ENCODE data around the gene NPAS3.

The NPAS3 gene

DNA sequence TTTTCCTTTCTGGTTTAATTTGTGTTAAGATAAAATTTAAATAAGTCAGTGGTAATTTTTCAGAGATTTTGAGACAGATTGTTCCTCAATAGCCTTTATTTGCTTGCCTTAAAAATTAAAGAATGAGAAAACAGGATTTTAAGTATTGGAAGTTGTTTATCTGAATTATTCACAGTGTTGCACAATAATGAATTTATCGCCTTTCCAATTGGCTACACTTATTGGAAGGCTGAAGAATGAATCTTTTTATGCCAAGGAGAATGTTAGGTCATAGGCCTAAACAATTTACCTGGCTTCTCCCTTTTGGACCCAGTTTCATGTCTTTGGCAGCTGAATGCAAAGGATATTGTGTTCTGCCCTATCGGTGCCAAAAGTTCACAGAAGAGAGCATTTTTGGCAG, 250.2 kb downstream of the NPAS3 start:
- no peak for DNase-seq

- DNase-seq, result no peak
Observed at GRCh38 chr14:33191855-33192254, 253.2 kb downstream of the NPAS3 start.

DNA sequence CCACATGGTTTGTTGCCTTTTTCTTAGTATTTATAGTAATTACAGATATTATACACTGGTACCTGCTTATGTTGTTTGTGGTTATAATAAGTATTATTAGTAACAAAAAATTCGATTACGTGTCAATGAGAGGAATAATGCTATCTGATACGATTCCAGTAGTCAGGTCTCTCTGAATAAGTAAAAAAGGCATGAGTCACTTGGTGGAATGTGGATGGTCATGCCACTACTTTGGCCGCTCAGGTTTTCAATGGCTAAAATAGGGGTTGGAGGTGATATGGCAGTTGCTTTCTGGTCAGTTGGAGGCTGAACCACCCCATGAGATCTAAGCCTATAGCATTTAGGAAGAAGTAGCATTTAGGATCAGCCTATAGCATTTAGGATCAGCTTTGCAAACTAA, 255.9 kb downstream of the NPAS3 start:
- no peak for DNase-seq

- no peak for DNase-seq
Observed at GRCh38 chr14:33198684-33199083, 260.0 kb downstream of the NPAS3 start.

DNA sequence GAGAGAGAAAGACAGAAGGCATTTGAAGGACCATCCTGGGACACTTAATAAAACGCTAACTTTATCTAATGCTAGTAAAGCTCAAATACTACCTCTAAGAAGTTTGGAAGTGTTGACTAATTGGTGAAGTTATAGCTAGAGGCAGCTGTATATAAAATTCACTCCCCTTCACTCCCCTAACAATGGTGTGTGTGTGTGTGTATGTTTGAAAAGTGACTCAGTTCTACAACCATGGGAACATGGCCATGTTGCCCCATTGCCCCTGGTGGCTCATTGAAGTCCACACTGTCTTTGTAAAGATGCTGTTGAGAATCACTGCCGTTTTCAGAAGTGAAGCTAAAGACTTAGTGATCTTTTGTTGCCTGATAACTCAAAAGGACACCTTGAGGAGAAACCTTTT, 262.4 kb downstream of the NPAS3 start:
- no peak for DNase-seq

GRCh38 chr14:33206981-33207380, 268.3 kb downstream of the NPAS3 start:
- no peak for DNase-seq

GRCh38 chr14:33207467-33208017, 268.9 kb downstream of the NPAS3 start:
- DNase-seq, result no peak

DNA sequence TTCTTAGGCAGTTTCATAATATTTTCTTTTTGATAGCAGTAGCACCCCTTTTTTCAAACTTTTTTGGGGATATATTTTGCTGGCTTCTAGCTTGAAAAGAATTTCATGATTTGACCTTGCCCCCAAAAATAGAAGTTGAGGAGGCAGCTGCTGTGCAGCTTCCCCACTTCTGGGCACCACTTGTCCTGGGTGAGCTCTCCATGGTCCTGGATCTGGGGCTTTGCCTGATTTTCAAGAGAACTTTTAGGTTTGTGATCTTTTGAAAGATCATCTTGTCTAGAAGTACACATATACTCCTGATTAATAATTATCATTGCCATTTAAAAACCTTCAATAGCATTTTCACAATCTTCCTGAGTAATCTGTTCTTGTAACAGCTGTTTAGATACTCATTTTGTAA, 271.6 kb downstream of the NPAS3 start:
- DNase-seq, result no peak

GRCh38 chr14:33218026-33218425, 279.3 kb downstream of the NPAS3 start:
- no peak for DNase-seq

GRCh38 chr14:33219957-33220356, 281.3 kb downstream of the NPAS3 start:
- no peak for DNase-seq

- DNase-seq, result no peak
Observed at GRCh38 chr14:33229269-33229929, 290.7 kb downstream of the NPAS3 start.

DNA sequence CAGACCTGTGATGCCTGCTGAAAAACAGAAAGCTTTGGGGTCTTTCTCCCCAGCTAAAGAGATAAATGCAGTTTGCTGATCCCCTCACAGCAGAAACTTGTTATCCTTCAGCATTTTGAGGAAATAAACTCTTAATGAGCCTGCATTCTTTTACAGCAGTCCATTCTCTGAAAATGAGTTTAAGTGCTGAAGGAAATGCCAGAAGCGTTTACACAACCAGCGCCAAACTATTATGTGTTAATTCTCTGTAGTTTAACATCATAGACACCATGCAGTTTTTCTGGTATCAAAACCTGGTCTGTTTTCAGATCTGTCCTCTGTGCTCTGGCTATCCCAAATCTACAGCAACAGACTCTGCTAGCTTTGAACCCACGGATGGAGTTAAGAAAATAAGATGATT, 291.3 kb downstream of the NPAS3 start:
- DNase-seq, result no peak

DNA sequence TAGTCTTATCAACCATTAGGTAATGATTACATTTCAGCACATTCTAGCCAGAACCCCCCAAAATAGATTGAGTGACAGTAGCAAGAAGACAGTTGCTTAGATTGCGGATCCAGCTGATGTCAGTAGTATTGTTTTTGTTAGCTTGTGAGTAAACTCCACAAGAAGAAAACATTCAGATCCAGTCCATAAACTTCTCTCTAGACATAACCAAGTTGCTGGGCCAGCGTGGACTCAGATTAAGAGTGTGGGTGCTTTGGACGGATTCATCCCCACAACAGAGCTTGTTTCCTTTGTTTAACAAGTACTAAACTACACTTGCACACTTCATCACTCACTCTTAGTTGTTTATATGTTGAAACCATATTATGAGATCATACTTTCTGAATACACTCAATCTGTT, 293.4 kb downstream of the NPAS3 start:
- DNase-seq, result no peak

GRCh38 chr14:33237115-33237740, 298.5 kb downstream of the NPAS3 start:
- no peak for DNase-seq

GRCh38 chr14:33239465-33239864, 300.8 kb downstream of the NPAS3 start:
- no peak for DNase-seq

GRCh38 chr14:33240466-33240865, 301.8 kb downstream of the NPAS3 start:
- DNase-seq, result no peak

DNA sequence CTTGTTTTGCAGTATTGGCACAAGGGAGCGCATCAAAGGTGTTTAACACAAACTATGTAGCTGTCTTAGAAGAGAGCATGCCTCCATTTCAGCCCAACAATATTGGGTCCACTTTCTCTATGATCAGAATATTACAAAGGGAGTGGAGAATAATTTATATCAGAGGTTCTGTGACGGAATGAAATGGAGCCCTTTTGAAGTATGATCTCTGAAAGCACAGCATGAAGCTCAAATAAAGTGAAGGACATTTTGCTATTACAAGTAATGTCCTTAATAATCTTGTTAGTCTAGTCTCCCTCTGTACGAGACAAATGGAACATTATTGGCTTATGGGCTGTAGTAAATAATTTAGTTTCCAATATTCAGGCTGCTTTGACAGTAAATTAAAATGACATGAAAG, 302.7 kb downstream of the NPAS3 start:
- no peak for DNase-seq

DNA sequence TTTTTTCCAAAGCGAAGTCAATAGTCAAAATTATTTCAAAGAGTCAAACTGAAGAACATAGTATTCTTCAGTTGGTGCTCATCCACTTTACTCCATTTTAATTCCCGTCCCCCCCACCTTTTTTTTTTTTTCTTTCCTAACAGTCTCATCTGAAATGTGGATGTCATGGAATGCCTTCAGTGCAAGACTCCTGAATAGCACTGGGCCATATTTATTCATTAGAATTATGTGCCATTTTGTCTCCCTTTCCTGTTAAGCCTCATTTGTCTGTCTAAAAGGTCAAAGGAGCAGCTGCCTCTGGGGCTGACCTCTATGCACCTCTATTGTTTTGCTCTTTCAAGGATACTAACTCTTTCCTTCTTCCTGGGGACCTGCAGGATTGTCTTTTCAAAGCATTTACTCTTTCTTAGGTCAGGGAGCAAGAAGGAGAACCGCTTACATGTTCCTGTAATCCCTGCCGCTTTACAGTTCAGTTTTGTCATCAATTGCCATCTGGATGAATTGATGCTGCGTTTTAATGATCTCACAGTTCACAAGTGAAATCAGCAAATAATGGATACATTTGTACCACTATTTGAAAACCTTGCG, 310.6 kb downstream of the NPAS3 start:
- DNase-seq, result no peak

DNA sequence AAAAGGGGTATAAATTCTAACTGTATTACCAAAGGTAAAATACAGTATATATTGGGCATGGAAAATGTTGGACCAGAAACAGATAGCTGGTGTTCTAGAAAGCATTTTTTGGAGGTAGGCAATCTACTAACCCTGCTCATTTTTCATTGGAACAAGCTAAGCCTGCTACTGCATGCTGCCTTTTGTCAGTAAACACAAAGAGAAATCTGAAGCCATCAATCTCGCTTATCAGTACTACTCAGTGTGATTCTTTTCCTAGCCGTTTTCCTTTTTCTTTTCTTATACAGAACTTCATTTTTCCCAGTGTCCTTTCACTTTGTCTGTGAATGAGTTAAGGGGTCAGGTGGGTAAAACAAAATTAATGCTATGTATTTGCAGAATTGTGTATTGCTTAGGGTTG, 312.3 kb downstream of the NPAS3 start:
- DNase-seq, result no peak

- no peak for DNase-seq
Observed at GRCh38 chr14:33254342-33254741, 315.7 kb downstream of the NPAS3 start.

- no peak for DNase-seq
Observed at GRCh38 chr14:33254861-33255395, 316.2 kb downstream of the NPAS3 start.

GRCh38 chr14:33257796-33258195, 319.1 kb downstream of the NPAS3 start:
- DNase-seq, result no peak

- DNase-seq, result no peak
Observed at GRCh38 chr14:33259764-33260163, 321.1 kb downstream of the NPAS3 start.

DNA sequence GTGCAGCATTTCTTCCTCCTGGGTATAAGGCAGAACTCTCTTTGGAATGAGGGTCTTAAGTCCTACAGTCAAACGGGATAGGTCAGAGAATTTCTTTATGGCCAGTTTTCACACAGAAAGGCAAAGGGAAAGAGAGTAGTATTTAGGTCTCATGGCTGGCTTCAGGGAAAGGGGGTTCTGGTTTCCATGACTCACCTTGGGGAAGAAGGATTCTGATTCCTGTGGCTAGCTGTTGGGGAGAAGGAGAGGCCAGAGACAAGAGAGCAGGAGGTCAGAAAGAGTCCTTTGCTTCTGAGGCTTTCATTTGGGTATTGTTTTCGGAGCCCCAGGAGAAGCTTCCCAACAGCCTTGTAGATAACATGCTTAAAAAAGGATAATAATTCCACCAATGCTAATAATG, 332.5 kb downstream of the NPAS3 start:
- DNase-seq, result no peak
